Measurements from ENCODE around the gene MICAL2. TPM values are rescaled to one million over a fixed set of nuclear protein-coding genes. Genes with fewer than 3 reads are reported as not detected.

MICAL2 gene
- total RNA-seq, 1 donor from 2014 or later: 104 TPM

DNA sequence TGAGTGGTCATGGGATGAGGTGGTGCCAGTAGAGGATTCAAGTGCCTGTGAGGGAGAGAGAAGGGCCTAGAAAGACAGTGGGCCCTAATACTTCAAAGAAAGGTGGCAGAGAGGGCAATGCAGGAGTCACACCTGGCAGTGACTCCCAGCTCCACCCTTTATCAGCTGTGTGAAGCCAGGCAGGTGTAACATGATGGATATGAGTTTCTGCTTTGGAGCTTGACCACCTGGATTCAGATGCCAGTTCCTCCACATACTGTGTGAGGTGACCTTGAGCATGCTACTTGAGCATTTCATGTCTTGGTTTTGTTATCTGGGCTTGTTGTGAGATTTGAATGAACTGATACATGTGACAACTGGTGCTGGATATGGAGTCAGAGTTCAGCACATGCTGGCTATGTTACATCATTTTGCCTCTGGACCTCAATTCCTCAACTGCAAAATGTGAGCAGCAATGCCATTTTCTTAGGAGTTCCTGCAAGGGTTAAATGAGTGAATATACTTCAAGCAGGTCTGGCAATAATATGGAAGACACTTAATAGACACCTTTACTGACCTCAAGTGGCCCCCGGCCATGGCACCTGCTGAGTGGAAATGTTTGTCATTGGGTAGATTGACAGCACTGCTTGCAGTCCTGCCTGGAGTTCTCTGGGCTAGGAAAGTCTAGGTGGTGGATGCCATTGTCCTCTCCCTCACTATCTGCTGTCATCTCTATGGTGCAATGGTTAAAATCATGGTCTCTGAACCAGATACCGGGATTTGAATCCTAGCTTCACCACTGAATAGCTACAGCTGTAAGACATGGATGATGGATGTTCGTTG lies 83.3 kb downstream of the MICAL2 start:
- no peak overlapping the region for H3K4me3 ChIP-seq (ENCODE audit: low read depth, low read length)
- no peak for DNase-seq (ENCODE audit: low read depth)
- TF ChIP-seq CTCF (conservative IDR thresholded peaks at IDR 0.05; ENCODE audit: low read depth, low read length): no peak

DNA sequence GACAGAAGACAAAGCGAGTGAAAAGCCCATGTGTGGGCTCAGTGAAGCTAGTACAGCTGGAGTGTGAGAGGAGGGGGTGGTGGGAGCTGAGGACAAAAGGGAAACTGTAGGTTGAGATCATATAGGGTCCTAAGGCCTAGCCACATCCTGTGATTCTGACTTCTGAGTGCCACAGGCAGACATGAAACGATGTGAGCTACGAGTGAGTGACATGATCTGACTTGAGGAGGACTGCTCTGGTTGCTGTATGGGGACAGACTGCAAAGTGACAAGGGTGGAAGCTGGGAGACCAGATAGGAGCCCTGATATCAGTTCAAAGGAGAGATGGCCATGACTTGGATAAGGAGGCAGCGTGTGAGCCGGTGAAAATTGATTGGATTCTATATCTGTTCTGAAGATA lies 85.4 kb downstream of the MICAL2 start:
- H3K4me3 ChIP-seq (ENCODE audit: low read depth, low read length): no peak overlapping the region
- no peak for TF ChIP-seq CTCF (conservative IDR thresholded peaks at IDR 0.05; ENCODE audit: low read depth, low read length)
- DNase-seq (ENCODE audit: low read depth): no peak

DNA sequence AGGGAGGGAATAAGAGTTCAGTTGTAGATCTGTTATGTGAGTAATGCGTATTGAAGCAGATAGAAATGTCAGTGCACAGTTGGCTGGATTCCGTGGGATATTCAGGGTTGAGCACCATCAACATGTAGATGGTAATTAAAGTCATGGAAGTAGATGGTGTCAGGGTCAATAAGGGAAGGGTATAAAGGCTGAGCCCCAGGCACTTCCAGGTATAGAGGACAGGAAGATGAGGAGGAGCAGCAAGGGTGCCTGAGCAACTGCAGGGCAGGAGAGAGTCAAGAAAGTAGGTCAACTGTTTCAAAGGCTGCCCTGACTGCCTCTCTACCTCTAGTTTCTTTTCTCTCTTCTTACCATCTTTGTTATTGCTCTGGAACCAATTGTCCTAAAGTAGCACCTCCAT lies 85.9 kb downstream of the MICAL2 start:
- no peak for TF ChIP-seq CTCF (conservative IDR thresholded peaks at IDR 0.05; ENCODE audit: low read depth, low read length)

GRCh38 chr11:12196872-12197271 lies 86.5 kb downstream of the MICAL2 start:
- no peak for TF ChIP-seq CTCF (conservative IDR thresholded peaks at IDR 0.05; ENCODE audit: low read depth, low read length)
- H3K4me3 ChIP-seq (ENCODE audit: low read depth, low read length): no peak overlapping the region
- no peak for DNase-seq (ENCODE audit: low read depth)

More for the DNA sequence above, 85.9 kb downstream of the MICAL2 start:
- DNase-seq (ENCODE audit: low read depth): no peak
- no peak overlapping the region for H3K4me3 ChIP-seq (ENCODE audit: low read depth, low read length)

DNA sequence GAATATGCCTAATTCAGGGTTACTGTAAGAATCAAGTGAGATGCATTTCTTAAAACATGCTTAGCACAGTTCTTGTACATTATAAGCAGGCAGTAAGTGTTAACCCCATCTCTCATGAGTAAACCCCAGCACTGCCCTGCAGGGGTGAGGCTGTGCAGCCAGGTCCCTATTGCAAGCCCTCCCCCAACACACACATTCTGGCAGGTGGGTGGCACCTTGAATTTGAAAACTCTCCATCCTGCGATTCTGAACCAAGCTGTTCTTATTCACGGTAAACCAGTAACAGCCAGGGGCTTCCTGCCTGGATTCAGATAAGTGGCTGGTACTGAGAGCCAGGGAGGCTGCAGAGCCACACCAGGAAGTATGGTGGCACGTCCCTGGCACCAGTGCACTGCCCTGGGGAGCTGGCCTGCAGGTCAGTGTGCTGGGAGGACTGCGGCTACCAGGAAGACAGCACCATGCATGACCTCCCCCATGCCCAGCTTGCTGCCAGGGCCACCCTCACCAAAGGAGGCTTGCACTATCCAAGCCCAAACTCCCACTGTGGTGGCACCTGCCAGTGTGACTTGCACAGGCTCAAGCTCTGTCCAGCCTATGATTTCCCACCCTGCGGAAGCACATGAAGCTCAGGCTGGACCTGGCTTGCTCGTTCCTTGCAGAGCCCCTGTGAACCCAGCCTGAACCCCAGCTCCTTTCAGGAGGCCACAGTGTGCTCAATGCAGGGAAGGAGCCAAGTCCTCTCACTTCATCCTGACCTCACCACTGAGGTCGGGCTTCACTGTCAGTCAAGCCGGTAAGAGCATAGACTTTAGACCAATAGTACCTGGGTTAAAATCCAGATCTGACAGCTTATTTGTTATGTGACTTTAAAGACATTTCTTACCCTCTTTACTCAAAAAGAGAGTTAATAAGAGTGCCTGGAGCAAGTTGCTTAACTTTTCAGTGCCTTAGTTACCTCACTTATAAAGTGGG lies 88.1 kb downstream of the MICAL2 start:
- TF ChIP-seq CTCF (conservative IDR thresholded peaks at IDR 0.05; ENCODE audit: low read depth, low read length): no peak
- no peak overlapping the region for H3K4me3 ChIP-seq (ENCODE audit: low read depth, low read length)
- DNase-seq (ENCODE audit: low read depth): no peak

DNA sequence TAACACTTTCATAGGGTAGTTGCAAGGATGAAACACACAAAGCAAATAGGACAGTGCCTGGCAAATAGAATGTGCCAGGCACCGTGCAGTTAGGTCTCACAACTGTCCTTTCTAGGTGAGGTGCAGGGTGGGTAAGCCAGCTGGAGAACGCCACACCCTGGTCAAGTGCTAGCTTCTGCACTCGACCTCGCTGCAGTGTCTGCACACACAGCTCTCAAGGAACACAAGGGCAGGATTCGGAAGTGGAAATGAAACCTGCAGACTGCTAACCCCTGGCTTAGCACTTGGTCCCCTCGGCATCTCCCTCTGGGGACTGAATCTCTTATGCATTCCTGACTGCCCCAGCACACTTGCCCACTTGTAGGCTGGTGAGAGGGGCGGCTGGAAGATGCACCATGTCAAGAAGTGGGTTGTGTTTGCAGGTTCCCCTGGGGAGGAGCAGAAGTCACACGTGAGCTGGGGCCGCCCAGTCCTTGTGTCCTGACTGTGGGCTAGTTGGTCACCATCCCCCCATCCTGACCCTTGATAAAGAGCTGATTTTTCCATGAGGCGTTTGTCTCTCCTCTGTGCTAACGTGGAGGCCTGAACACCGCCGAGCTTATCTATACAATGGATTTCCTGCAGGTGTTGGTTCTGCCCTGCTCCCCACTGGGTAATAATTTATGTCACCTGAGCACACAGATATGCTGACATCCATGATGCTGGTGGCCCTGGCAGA lies 89.0 kb downstream of the MICAL2 start:
- no peak for DNase-seq (ENCODE audit: low read depth)
- TF ChIP-seq CTCF (conservative IDR thresholded peaks at IDR 0.05; ENCODE audit: low read depth, low read length): no peak
- H3K4me3 ChIP-seq (ENCODE audit: low read depth, low read length): no peak overlapping the region
